DMS 273 (cell line): ENCODE measurements around the gene MRPL12.

ENCODE experiments used
- DNase-seq: peaks from one replicate; lab custom pipeline; 2025; ENCODE audit not compliant: unreplicated experiment; lab: John Stamatoyannopoulos, UW

MRPL12 gene

GRCh38 chr17:81702934-81703746 is at the start of gene MRPL12:
Gene MRPL12 (plus strand): TSS chr17:81703367. CDS start chr17:81703502, 135 bp downstream.
- peak; percentile 98 for DNase-seq

GRCh38 chr17:81655378-81656117 is 47.6 kb upstream of the MRPL12 start:
- DNase-seq, result no peak

DNA sequence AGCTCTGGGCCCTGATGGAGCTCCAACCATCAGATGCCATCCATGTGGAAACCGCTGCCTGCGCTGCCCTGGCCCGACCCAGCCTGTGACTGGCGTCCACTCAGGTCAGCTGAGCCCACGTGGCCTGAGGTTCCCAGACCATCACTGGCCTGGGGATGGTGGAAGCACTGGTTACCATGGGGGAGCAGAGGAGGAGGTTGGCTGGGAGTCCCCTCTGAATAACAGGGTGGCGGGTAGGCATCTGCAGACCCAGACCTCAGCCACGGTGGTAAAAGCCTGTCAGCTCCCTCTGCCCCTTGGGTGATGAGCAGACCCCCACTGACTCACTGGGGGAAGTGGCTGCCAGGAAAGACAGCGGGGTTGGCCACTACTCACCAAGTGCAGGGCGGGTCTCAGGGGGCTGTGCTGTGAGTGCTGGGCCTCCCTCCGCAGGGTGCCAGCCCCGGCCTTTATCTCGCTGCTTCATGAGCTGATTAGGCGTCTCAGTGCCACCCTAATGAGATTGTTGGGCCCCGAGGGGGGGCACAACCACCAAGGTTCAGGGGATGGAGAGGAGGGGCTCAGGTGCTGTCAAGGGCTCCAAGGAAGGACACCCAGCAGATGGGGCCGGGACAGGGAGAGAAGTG is 46.9 kb upstream of the MRPL12 start, which contains the start of gene PDE6G:
TSS of gene PDE6G (minus strand) at position 425 of the 626 bp plus-strand sequence. CDS start 3,237 bp downstream, outside the sequence.
- no peak for DNase-seq

GRCh38 chr17:81656835-81657234 is 46.3 kb upstream of the MRPL12 start:
- peak; percentile 51 for DNase-seq

GRCh38 chr17:81659038-81659437 is 44.1 kb upstream of the MRPL12 start:
- DNase-seq, result no peak

- no peak for DNase-seq
Observed at GRCh38 chr17:81660441-81660840, 42.7 kb upstream of the MRPL12 start.

- no peak for DNase-seq
Observed at GRCh38 chr17:81662002-81662401, 41.2 kb upstream of the MRPL12 start.

DNA sequence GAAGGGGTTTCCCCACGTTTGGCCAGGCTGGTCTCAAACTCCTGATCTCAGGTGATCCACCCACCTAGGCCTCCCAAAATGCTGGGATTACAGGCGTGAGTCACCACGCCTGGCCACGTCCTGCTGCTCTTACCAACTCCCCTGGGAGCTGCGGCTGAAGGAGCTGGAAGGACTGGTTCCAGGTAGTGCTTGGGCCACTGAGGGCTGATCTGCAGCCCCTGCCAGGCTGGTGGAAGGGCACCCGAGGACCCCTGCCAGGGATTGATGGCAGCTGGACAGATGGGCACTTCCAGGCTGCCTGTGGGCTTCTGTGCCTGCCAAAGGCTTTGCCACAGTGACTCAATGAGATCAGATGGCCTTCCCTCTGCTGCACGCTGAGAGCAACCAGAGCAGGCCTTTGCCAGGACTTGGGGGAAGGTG is 39.1 kb upstream of the MRPL12 start:
- DNase-seq, result no peak

DNA sequence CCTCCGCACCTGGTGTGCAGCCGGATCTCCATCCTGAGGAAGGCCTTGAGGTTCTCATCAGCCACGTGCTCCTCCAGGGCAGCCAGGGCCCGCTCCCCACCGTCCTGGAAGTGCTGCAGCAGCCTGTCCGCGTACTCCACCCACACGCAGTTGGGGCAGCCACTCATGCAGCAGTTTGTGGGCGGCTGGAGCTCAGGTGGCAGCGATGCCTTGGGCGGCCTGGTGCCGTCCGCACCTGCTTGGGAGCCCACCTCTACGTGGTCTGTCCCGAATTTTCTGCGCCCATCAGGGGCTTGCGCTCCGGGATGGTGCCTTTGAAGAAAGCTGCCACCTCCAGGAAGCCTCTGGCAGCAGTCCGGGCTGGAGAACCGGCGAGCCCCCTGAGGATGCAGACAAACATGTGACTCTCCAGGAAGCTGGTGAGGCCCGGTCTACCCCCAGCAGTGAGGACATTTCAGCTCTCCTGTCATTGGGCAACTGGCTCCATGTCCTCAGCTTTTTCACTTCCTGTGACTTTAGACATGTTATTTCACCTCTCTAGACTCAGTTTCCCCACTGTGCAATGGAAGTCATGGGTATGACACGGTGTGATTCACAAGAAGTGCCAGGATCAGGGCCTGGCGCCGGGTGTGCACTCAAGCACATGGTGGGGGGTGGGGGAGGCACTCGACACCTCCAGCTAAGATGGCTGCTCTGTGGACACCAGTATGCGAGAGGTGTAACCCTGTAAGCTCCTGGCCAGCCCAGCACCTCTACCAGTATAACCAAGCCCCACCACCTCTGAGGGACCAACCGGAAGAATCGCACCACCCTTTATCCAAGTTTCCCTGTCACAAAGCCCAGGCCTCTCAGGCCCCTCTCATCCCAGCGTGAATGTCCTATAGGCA is 37.7 kb upstream of the MRPL12 start:
- peak; percentile 64 for DNase-seq

- peak; percentile 80 for DNase-seq
Observed at GRCh38 chr17:81666092-81666341, 37.1 kb upstream of the MRPL12 start.

- peak; percentile 99 for DNase-seq
Observed at GRCh38 chr17:81666342-81667191, 36.6 kb upstream of the MRPL12 start, which contains the start of the genes CCDC137 and OXLD1. Gene CCDC137 (plus strand): TSS chr17:81666737. CDS start chr17:81666767, 30 bp downstream. Gene OXLD1 (minus strand): TSS chr17:81666605. CDS start chr17:81666577, 28 bp downstream.

DNA sequence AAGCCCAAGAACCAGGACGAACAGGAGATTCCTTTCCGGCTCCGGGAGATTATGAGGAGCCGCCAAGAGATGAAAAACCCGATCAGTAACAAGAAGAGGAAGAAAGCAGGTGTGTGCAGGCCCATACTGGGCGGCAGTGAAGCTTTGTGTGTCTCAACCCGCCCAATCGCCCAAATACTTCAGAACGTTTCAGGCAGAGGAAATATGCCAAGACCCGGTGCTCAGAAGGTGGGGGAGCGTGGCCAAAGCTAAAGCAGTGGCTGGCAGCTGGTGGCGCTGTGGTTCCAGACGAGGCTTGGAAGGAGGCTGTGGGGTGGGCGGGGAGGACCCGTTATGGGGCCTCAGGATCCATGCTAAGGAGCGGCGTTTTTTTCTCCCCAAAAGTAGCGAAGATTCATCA is 35.4 kb upstream of the MRPL12 start:
- peak; percentile 54 for DNase-seq

DNA sequence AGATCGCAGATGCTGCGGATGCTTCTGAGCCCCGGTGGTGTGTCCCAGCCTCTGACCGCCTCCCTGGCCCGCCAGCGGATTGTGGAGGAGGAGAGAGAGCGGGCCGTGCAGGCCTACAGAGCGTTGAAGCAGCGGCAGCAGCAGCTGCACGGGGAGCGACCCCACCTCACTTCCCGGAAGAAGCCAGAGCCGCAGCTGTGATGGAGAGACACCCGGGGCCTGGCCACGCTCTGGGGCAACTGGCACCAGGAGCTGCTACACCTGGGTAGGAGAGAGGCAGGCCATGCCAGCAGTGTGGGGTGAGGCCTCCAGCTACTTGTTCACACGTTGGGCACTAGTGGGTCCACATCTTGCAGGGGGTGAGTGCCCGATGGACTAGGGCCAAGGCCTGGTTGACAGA is 30.7 kb upstream of the MRPL12 start:
- DNase-seq, result no peak

DNA sequence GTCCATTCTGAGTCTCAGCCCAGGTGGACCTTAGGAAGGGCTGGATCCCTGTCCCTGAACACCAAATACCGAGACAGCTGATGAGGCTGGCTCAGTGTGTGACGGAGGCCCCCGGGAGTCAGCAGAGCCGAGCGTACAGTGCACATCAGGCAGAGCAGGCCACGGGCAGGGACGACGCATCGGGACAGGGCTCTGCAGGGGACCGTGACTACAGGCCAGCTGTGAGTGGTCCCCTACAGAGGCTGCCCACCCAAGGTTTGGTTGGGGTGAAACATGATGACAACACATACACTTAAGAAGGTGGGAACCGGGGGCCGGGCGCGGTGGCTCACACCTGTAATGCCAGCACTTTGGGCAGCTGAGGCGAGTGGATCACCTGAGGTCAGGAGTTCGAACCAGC is 30.2 kb upstream of the MRPL12 start:
- DNase-seq, result no peak

DNA sequence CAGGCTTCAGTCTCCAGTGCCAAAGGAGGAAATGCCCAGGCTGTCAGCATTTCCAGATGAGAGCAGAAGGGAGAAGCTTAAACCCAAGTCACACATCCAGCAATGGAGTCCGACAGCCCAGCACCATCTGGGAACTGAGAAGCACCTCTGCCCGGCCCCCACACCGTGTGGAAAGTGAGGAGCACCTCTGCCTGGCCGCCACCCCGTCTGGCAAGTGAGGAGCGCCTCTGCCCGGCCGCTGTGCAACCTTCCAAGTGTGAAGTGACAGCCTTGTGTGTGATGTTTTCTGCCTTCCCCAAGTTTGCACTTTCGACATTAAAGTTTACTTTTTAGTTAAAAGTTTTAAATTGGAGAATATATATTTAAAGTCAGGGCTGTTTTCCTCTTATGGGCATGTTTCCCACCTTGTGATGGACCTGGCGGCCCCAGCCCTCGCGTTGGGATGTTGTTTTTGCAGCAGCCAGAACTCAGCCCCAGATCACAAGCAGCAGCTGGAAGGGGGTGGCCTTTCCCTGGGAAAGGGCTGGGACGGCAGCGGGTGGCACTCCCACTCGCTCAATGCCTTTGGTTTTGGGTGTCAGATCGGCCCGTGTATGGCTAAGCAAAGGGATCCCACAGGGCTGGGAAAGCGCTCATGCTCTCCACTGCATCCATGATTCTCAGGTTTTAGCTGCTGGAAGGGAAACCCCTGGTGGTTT is 29.5 kb upstream of the MRPL12 start:
- peak; percentile 35 for DNase-seq

DNA sequence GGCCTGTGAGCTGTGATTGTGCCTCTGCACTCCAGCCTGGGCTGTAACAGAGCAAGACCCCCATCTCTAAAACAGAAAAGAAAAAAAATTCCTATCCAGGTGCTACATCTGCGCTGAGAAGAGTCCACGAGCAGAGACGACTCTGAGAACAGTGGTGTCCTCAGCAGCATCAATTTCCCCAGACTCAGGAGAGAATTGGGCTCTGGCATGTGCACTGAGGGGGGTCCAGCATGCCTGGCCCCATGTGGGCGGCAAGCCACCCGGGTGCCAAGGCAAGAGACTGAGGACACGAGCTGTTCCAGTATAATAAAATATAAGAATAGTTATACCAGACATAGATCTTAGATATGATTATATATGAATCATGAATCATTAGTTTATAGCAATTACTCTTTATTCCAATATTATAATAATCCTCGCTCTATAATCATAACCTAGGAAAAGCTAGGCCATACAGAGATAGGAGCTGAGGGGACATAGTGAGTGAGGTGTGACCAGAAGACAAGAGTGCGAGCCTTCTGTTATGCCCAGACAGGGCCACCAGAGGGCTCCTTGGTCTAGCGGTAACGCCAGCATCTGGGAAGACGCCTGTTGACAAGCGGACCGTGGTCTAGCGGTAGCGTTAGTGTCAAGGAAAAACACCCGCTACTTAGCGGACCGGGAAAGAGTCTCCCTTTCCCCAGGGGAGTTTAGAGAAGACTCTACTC is 27.5 kb upstream of the MRPL12 start:
- peak; percentile 63 for DNase-seq

DNA sequence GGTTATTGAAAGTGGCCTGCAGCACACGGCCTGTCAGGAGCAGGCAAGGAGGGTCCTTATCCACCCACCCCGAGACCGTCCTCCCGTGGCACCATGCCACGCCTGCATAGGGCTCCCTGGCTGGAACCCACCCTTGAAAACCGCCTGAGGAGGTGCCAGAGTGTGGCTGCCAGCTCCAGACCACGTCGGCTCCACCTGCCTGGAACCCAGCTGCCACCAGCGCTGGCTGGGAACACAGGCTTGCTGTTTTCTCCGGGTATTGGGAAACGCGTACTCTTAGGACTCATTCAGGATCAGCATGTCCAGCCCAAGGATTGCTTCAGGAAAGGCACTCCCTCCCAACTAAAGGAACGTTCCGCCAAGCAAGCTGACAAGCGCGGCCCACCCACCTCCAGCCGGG is 26.3 kb upstream of the MRPL12 start:
- DNase-seq, result peak; percentile 34

DNA sequence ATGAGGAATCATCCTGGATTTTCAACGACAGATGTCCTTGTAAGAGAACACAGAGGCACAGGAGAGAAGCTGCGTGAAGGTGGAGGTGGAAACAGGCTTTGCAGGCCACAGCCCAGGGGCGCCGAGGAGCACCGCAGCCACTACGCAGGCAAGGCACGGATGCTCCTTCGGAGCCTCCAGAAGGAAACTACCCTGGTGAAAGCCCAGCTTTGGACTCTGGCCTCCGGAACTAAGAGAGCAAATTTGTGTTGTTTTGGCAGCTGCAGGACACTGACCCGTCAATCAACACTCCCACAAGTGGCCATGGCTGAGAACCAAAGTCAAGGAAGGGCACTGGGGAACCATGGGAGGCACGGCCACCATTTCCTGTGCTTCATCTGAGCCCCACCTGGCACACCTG is 23.0 kb upstream of the MRPL12 start:
- DNase-seq, result no peak

DNA sequence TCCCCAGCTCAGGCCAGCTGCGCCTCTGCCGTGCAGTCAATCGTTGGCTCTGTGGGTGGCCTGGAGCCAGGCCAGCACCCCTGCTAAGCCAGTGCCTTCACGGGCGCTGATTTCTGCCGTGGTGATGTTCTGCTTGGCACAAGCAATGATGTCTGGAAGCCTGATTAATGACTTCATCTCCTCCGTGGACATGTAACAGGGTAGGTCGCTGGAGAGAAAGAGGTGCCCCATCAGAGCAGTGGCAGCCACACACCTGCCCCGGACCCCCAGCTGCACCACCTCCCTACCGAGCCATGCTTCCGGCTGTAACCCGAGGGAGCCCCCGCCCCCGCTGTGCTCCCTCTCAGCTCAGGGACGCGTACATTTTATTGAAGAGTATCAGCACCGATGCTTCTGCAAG is 21.5 kb upstream of the MRPL12 start:
- DNase-seq, result peak; percentile 55
